Neutrophil (primary cell): Measurements from ENCODE around the gene CTNNA2.

Source experiments
- H3K27ac ChIP-seq: fragments of 200-600 bp; sonication (generic); 2 replicates; pipeline ENCODE4 v1.5.1; 2016; ENCODE audit warnings: mild to moderate bottlenecking, moderate library complexity
- H3K27me3 ChIP-seq: fragments of 200-600 bp; sonication (generic); 2 replicates; pipeline ENCODE4 v1.6.0; 2016; ENCODE audit warnings: mild to moderate bottlenecking
- H3K36me3 ChIP-seq: fragments of 200-600 bp; sonication (generic); 2 replicates; pipeline ENCODE4 v1.5.1; 2017
- H3K4me1 ChIP-seq, 2 experiments: fragments of 200-600 bp in 1 of 2; sonication (generic) in 1 of 2; 1 replicate in 1 of 2; 2 replicates in 1 of 2; pipeline versions ENCODE4 v1.5.1 to v1.6.1; 2013 to 2016; ENCODE audit warnings: low read depth in 1 of 2, low read length in 1 of 2, mild to moderate bottlenecking in 1 of 2, moderate library complexity in 1 of 2; ENCODE audit not compliant: control insufficient read depth in 1 of 2, insufficient read depth in 1 of 2
- H3K4me3 ChIP-seq, 2 experiments: fragments of 200-600 bp in 1 of 2; sonication (generic) in 1 of 2; 1 replicate in 1 of 2; 2 replicates in 1 of 2; pipeline ENCODE4 v1.5.1; 2013 to 2016; ENCODE audit warnings: low read depth in 1 of 2, low read length in 1 of 2, mild to moderate bottlenecking in 1 of 2, moderate library complexity in 1 of 2
- H3K9me3 ChIP-seq: fragments of 200-600 bp; sonication (generic); 2 replicates; pipeline ENCODE4 v1.5.1; 2016
- CTCF ChIP-seq: fragments of 200-600 bp; sonication (generic); IDR thresholded peaks from 2 replicates; pipeline ENCODE4 v1.5.1; 2016; ENCODE audit warnings: antibody characterized with exemption

CTNNA2 gene

DNA sequence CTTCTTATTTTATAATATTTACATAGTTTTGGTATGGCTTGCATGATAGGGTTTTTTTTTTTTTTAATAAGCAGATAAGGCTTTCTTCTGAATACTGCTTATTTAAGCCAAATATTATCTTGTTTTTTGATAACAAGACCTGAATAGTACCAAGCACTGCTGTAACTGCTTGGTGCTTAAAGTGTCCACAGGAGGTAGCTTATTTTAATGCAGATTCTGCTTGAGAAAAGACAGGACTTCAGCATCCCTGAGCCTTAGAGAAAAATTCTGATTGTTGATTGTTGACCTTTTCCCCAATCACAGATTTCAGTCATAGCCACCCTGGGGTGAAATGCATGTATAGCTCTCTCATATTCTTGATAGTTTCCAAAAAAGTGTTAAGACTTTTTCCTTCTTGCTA, 336.4 kb downstream of the CTNNA2 start:
- no peak for TF ChIP-seq CTCF
- Histone ChIP-seq H3K9me3 (no peaks in the 10 kb centered on the region), H3K4me1 (no peaks in the 10 kb centered on the region), H3K4me3 (no peak overlapping the region), H3K27me3 (no peaks in the 10 kb centered on the region), H3K36me3 (no peaks in the 10 kb centered on the region), H3K27ac (no peak overlapping the region)

DNA sequence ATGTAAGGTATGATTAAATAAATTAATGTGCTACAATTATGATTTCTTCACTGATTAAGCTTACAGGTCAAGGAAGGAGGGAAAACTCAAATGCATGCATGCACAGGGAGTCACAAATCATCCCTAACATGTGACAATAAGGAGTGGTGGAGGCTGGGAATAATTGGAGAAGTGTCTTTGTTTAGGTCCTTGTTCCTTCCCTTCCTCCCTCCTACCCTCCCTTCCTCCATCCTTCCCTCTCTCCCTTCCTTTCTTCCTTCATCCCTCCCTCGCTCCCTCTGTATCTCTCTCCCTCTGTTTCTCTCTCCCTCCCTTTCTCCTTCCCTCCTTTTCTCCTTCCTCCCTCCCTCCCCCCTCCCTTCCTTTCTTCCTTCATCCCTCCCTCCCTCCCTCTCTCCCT, 337.1 kb downstream of the CTNNA2 start:
- Histone ChIP-seq H3K27ac (no peak overlapping the region), H3K27me3 (no peaks in the 10 kb centered on the region), H3K4me3 (no peak overlapping the region), H3K36me3 (no peaks in the 10 kb centered on the region), H3K4me1 (no peaks in the 10 kb centered on the region), H3K9me3 (no peaks in the 10 kb centered on the region)
- no peak for TF ChIP-seq CTCF

DNA sequence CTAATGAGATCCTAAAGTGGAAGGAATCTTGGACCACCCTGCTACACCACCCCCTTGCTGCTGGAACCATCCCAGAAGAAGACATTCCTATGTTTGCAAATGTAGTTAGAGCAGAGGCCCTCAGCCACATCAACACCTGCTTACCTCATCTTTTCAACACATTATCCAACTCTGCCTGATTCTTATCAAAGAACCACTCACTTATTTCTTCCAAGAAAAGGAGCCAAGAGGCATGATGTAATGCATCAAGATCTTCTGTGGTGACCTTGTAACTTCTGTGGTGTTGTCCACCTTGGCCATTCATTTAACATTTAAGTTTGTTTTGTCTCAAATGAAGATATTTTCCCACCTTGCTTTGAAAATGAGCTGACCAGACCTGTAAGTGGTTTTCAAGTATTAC, 338.1 kb downstream of the CTNNA2 start:
- no peaks in the 10 kb centered on the region for H3K27me3 ChIP-seq
- no peaks in the 10 kb centered on the region for H3K36me3 ChIP-seq
- H3K27ac ChIP-seq, result no peak overlapping the region
- no peak for TF ChIP-seq CTCF
- H3K9me3 ChIP-seq, result no peaks in the 10 kb centered on the region
- no peaks in the 10 kb centered on the region for H3K4me1 ChIP-seq
- no peak overlapping the region for H3K4me3 ChIP-seq

- H3K27me3 ChIP-seq, result no peaks in the 10 kb centered on the region
- H3K4me3 ChIP-seq, result no peak overlapping the region
- H3K9me3 ChIP-seq, result no peaks in the 10 kb centered on the region
- no peaks in the 10 kb centered on the region for H3K4me1 ChIP-seq
- no peak for TF ChIP-seq CTCF
- no peaks in the 10 kb centered on the region for H3K36me3 ChIP-seq
- H3K27ac ChIP-seq, result no peak overlapping the region
Observed at GRCh38 chr2:79855264-79856006, 342.6 kb downstream of the CTNNA2 start.

GRCh38 chr2:79857888-79858287, 345.0 kb downstream of the CTNNA2 start:
- no peak overlapping the region for H3K27ac ChIP-seq
- H3K27me3 ChIP-seq, result no peaks in the 10 kb centered on the region
- no peak overlapping the region for H3K4me3 ChIP-seq
- no peaks in the 10 kb centered on the region for H3K36me3 ChIP-seq
- no peak for TF ChIP-seq CTCF
- H3K9me3 ChIP-seq, result no peaks in the 10 kb centered on the region
- H3K4me1 ChIP-seq, result no peaks in the 10 kb centered on the region
